ENCODE results near the gene RDH11.
"Not testable (repeated sequence)": the region's sequence is repeated elsewhere in the genome, so short reads cannot be mapped to it uniquely, and the experiment has no call there.

The RDH11 gene, protein sequence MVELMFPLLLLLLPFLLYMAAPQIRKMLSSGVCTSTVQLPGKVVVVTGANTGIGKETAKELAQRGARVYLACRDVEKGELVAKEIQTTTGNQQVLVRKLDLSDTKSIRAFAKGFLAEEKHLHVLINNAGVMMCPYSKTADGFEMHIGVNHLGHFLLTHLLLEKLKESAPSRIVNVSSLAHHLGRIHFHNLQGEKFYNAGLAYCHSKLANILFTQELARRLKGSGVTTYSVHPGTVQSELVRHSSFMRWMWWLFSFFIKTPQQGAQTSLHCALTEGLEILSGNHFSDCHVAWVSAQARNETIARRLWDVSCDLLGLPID

DNA sequence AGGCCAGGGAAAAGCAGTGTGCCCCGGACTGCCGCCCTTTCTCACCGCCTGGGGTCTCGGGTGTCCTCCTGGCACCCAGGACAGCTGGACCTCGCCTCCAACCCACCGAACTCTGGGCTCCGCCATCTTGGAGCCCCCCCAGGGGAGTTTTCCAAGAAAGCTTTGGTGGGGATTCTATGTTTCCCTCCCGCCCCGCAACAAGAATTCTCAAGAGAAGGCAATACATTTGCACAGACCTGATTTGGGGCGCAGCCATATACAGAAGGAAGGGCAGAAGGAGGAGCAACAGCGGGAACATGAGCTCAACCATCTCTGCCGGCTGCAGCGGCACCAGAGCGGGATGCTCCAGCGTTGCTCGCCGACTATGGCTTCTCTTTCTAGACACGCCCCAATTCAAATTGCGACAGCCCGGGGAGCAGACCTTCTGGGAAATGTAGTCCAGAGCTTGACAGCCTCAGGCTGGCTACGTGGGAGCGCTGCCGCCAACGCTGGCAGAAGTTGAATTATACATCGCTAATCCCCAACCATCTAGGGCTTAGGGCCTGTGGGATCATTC is at the start of gene RDH11:
TSS of gene RDH11 (minus strand) at position 371 of the 556 bp plus-strand sequence. CDS start at position 310, 61 bp downstream.
- peak; percentile 55 to 82 for DNase-seq

DNA sequence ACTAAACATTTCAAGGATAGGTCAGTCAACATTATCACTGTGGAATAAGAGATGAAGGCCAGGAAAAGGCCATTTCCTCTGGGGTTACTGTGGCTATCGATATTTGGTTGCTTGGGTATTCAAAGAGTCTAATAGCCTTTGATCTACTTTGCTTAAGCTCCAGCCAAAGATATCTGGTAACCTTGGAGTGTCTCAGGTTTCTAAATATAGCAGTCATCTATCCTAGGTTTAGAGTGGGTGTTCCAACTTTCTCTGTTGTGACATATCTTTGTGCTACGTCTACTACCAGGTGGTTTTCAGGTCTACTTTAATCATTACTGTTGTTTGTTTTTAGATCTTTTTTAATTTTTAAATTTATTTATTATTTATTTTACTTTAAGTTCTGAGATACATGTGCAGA is 48.5 kb upstream of the RDH11 start:
- DNase-seq: no peak

DNA sequence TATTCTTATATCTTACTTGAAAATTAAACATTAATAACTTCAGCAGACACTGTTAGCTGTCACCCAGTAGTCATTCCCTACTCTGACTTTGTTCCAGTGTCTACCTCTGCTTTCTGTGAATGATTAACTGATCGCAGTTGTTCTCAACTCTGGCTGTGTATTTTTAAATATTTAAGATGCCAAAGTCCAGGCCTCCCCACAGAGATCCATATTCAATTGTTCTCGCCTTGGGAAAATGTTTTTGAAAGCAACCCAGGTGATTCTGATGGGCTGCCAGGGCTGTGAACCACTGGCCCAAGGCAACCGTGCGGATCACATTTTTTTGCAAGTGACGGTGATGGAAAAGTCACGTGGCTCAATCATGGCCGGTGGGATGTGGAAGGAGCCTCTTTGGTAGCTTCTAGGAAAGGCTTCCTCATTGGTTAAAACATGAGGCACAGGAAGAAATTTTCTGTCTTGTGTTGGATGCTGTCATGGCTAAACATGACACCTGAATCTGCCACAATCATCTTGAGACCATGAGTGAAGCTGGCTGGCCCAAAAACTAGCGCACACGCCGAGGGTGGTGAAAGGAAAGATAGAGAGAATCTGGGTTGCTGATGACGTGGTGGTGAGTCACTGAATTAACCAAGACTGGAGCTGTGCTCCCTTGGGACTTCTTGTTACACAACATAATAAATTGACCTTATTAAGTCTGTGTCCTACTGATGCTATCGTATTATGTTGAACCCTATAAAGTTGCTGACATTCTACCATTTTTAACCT is 43.4 kb upstream of the RDH11 start:
- no peak for DNase-seq

DNA sequence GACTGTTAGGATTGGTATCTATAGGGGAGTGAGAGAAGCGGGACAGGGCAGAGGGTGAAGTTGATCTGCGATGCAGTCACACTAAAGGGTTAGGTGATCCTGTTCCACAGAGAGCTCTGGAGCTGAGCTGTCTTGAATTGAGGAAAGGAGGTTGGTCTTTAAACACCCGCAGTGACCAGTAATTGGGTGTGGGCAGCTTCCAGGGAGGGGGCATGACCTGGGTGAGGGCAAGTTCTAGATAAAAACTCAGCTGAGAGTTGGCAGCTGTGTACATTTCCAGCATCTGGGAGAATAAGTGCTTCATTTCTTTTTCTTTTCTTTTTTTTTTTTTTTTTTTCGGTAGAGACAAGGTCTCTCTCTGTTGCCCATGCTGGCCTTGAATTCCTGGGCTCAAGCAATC is 41.2 kb upstream of the RDH11 start:
- no peak for DNase-seq

DNA sequence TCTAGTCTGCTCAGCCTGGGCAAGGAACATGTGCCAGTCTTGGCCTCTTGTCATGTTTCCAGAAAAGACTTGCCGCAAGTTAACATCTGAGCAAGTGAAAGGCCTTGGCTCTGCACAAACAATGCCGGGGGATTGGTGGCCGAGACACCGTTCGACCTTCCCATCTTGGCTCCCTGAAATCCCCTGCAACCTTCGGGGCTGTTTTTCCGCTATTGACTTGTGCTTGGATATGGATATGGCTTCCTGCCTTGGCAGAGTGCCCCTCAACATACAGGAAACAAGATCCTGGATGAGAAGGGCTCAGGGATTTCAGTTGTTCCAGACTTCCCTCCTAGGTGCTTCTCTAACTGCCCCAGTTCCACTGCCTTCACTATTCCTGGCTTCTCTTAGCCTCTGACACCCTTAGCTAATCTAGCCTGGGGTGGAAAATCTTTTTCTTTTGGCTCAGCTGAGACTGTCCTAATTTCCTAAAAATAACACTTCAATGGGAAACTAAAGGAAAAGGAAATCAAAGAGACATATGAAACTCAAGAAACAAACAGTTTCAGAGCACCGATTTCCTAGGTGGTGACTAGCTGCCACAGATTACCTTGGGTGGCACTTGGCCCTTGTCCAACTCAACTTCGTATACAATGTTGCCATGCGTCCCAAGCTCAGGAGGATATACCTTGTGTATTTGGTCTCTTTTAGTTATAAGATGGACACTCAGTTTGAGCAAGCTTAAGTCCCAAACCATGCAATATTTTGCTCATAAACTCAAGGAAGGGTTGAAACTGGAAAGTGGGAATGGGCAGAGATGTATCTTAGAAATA is 40.0 kb upstream of the RDH11 start:
- no peak for DNase-seq

DNA sequence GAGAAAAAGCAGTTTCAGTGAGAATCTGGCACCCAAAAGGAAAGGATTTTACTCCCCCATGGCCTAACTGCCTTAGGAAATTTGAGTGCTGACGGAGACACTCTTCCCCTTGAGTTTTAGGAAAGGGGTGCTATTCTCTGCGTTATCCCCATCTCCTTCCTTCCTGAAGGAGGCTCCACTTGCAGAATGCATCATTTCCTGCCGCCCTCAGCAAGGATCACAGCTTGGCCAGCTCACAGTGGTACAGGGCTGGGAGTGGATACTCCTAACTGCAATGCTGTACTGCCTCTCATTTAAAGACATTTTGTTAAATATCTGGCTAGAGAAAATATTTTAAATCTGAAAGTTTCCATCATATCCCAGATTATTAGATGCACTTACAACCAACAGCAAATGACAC is 39.1 kb upstream of the RDH11 start:
- DNase-seq: no peak

DNA sequence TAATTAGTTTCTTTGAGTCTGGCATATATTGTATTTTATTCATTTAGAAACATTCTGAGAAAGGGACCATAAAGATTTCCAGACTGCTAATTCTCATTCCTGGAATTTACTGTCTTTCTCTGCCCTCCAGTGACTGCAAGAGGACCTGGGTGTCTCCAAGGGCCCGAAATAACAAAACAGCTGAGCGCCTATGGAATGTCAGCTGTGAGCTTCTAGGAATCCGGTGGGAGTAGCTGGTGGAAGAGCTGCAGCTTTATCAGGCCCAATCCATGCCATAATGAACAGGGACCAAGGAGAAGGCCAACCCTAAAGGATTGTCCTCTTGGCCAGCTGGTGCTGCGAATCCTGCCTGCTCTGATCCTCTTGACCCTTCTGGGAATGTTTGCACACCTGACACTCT is 38.1 kb upstream of the RDH11 start:
- no peak for DNase-seq

DNA sequence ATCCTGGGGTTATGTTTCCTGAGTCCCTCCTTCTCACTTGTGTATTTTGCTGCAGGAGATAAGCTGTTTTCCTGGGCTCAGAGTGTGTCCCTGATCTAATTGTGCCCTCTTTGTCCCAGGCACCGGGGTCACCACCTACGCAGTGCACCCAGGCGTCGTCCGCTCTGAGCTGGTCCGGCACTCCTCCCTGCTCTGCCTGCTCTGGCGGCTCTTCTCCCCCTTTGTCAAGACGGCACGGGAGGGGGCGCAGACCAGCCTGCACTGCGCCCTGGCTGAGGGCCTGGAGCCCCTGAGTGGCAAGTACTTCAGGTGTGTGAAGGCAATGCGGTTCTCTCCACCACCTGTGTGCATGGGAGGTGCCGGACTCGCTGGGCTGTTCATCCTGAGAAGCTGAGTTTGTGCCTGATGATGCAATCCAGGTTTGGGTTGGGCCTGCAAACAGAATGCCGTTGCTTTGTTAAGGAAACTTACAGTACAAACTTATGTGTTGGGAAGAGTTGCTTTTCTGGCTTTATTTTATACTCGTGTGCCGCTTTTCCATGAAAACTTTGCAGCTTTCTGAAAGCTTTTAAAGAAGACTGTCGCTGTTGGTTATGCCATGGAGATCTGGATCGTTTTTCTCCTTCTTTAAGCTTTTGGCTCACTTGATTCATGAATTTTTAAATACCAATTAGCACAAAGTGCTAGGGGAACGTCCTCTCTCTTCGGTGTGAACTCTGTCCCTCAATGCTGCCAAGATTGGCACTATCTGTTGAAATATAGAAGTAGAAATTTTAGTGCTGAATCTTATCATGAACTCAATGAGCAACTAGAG is 33.7 kb upstream of the RDH11 start:
- DNase-seq: no peak

DNA sequence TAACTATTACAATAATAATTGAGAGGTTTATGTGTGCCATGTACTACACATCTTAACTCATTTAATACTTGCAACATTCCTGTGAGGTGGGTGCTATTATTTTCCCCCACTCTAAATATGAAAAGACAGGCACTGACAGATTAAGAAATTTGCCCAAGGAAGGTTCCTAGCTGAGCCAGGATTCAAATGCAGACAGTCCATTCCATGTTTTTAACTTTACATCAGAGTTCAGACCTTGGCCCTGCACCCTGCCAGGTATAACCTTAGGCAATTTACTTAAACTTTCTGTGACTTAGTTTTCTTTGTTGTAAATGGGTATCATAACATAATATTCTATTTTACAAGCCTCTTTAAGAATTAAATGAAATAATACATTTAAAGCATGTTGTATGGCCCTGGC is 32.7 kb upstream of the RDH11 start:
- DNase-seq: no peak

DNA sequence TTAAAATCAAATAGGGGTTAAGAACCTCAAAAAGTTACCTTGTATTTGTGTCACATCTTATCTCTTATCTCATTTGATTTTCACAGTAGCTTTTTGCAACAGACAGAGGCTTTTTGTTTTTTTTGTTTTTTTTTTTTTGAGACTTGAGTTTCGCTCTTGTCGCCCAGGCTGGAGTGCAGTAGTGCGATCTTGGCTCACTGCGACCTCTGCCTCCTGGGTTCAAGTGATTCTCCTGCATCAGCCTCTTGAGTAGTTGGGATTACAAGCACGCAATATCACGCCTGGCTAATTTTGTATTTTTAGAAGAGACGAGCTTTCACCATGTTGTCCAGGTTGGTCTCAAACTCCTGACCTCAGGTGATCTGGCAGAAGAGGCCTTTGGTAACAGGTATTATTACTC is 31.8 kb upstream of the RDH11 start:
- DNase-seq: no peak

DNA sequence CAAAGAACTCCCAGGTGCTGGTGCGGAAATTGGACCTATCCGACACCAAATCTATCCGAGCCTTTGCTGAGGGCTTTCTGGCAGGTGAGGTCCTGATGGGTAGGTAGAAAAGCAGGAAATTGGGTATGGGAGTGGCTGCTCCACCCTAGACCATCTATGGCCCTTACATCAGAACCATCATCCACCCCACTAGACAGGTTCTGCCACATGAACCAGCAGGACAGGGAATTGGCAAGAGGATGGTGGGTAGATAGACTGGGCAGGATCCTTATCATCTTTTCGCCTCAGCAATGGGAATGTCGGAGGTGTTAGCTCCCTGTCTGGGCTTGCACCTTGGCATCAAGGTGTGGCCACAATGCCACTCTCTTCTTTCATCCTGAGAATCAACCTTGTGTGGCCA is 29.6 kb upstream of the RDH11 start:
- no peak for DNase-seq

DNA sequence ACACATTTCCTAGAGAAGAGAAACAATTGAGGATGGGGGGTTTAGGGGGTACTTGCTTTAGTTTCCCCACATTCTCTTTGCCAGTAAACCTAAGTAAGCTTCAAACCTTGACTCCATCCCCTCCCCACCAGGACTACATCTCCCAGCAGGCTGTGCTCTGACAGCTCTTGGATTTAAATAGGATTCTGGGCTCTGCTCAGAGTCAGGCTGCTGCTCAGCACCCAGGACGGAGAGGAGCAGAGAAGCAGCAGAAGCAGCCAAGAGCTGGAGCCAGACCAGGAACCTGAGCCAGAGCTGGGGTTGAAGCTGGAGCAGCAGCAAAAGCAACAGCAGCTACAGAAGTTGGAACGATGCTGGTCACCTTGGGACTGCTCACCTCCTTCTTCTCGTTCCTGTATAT is 26.7 kb upstream of the RDH11 start:
- DNase-seq: no peak

DNA sequence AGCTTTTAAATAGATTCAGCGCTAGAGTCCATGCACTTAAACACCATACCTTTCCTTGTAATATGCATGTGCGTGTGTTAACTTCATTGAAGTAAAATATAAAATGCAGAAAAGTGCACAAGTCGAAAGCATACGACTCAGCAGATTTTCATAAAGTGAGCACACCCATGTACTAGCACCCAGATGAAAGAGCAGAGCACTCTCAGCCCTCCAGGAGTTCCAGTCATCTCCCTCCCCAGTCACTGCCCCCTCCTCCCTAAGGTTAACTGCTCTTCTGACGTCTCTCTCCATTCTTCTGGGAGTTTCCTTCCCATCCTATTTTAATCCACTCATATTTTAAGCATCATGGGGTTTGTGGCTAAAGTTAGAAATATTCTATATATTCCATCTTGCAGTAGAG is 26.3 kb upstream of the RDH11 start:
- DNase-seq: no peak

DNA sequence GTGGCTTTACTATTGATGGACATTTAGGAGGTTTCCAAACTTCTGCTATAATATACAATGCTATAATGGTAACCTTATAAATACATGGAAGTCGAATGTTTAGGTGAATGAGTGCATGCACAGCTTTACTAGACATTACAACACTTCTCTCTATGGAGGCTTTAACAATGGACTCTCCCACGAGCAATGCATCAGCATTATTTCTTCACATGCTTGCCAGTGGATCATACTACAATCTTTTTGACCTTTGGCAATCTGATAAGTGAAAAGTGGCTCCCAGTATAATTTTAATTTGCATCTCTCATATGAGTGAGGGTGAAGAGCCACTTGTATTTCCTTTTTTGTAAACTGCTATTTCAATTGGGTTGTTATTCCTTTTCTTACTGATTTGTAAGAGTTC is 24.3 kb upstream of the RDH11 start:
- DNase-seq: no peak

DNA sequence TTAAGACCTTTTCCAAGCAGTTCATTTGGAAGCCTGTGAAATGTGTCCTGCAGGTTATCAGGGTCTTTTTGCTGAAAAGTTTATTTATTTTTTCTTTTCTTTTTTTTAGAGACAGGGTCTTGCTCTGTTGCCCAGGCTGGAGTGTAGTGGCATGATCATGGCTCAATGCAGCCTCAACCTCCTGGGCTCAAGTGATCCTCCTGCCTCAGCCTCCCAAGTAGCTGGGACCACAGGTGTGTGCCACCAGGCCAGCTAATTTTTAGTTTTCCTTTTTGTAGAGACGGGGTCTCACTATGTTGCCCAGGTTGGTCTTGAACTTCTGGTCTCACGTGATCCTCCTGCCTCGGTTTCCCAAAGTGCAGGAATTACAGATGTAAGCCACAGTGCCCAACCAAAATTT is 23.8 kb upstream of the RDH11 start:
- not testable (repeated sequence) for DNase-seq

DNA sequence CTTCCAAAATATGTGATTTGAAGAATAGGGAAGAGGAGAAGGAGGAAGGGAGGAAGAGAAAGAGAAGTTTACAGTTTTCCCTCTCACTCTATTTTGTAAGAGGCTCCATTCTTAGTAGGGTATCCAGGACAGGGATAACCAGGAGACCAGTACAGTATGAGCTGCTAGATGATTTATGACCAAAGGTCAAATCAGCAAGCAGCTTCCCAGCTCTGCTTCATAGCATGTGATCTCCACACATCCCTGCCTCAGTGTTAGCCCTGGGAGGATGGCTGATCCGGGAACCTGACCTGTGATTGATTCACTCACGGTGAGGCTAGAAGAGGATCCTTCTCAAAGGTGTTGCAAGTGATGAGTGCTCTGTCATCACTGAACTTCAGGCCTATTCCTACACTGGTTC is 22.7 kb upstream of the RDH11 start:
- no peak for DNase-seq

DNA sequence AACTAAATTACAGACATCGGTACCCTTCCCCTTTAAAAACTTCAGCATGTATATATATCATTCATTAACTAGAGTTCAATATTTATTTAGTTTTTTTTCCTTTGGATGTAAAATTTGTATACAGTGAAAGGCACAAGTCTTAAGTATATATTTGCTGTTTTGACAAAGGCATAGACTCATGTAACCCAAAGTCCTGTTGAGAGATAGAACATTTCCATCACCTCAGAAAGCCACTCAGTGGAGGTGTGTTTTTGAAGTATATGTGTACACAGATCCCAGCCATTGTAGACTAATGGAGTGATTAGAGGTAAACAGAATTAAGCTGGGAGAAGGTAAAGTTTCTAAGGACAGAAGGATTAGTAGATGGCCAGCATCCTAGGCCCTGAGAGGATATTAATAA is 21.5 kb upstream of the RDH11 start:
- no peak for DNase-seq

DNA sequence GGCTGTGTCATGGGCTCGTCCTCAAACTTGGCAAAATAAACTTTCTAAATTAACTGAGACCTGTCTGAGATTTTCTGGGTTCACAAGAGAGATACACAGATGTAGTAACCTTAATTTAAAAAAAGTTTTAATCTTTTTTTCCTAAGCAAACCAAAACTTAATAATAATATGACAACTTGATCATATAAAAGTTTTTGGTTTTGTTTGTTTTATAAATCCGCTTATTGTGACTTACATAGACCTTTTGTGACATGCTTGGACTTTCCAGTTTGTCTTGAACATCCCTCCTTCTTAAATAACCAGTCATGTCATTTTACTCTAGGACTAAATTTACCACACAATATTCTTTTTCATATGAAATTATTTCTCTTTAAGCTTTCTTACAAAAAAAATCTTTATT is 14.6 kb upstream of the RDH11 start:
- no peak for DNase-seq

DNA sequence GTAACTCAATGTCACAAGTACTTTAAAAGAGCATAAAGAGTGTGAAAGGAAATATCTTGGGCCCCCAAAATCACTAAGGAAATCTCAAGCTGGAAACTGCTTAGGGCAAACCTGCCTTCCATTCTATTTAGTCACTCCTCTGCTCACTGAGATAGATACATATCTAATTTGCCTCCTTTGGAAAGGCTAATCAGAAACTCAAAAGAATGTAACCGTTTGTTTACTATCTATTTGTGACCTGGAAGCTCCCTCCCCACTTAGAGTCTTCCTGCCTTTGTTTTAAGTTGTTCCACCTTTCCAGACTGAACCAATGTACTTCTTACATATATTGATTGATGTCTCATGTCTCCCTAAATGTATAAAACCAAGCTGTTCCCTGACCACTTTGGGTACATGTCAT is 14.2 kb upstream of the RDH11 start:
- not testable (repeated sequence) for DNase-seq

DNA sequence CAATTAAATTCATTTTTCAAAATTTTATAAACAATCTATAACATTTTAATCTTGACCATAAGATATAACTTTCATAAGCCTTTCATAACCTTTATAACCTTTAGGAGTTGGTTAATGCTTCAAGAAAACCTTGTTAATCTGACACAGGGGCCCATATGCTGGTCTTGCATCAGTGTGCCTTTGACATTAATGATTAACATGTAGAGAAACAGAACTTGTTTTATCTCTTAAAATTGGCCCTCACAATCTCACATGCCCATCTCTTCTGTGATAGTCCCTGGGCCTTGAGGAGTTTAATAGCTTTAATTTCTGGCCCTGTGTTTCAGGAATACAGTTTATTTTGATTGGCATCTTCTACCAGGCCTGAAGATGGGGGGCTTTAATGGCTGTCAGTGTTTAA is 13.8 kb upstream of the RDH11 start:
- DNase-seq: not testable (repeated sequence)

DNA sequence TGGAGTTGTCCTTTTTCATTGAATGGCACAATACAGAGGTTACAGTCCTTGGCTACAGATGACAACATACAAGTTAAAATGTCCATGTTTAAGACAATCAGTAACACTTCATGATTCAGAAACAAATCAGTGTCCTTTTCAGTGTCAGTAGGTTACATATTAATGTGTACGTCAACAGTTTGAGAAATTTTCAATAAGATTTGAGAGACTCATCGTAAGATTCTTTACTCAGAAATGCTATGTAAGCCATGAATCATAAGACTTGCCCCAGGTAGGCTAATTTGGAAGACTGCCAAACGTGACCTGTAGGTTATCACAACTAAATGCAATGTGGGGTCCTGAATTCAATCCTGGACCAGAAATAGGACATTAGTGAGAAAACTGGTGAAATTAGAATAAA is 9.6 kb upstream of the RDH11 start:
- no peak for DNase-seq

DNA sequence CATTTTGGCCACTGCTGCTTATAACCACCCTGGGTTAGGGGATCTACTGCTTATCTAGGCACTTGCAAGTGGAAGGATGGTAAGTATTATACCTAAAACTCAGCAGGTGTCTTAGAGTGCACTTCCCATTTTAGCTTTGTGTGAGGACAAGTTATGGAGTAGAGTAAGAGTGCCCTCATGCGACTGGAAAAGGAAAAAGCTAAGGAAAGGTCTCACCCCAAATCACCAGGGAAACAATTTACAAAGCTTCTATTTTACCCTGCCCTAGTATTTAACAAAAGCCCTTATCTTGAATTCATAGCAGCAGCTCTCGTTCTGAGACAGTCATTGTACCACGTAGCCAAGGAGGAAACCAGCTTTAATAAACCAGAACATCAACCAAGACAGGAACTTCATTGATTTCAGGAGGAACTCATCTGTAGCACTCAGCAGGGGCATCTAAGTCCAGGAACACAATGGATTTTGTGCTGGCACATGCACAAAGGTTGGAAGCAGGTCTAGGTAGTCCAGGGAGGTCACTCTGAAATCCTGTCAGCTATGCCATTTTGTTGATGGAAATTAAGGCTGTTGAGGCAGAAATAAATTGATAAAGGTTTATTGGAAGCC is 9.0 kb upstream of the RDH11 start:
- DNase-seq: peak in 1 of 2 donors; percentile 82

All from bone marrow (tissue), 2 donors.